Sigmoid colon (tissue), 7 donors: Measurements from ENCODE around the gene TUBGCP2. TPM values are rescaled to one million over a fixed set of nuclear protein-coding genes. Genes with fewer than 3 reads are reported as not detected.

Source experiments
- DNase-seq: peaks from one replicate; pipeline ENCODE4 v3.0.0-alpha.2; 2019
- H3K27ac ChIP-seq, 4 donors: fragments of 200-600 bp; sonication (generic); one replicate each; pipeline ENCODE4 v1.5.1; 2016 to 2019; ENCODE audit warnings: mild to moderate bottlenecking in 1 of 4
- H3K27me3 ChIP-seq, 3 donors: fragments of 200-600 bp; sonication (generic); one replicate each; pipeline ENCODE4 v1.5.1; 2019; ENCODE audit warnings: mild to moderate bottlenecking in 1 of 3
- H3K36me3 ChIP-seq, 4 donors: fragments of 200-600 bp; sonication (generic); one replicate each; pipeline ENCODE4 v1.5.1; 2016 to 2019
- H3K4me1 ChIP-seq, 4 donors: fragments of 200-600 bp; sonication (generic); one replicate each; pipeline ENCODE4 v1.5.1; 2017 to 2019
- H3K4me3 ChIP-seq, 4 donors: fragments of 200-600 bp; sonication (generic); one replicate each; pipeline ENCODE4 v1.5.1; 2017 to 2019; ENCODE audit warnings: mild to moderate bottlenecking in 2 of 4, moderate library complexity in 1 of 4
- H3K9me3 ChIP-seq, 4 donors: fragments of 200-600 bp in 3 of 4; sonication (generic) in 3 of 4; one replicate each; pipeline versions ENCODE4 v1.5.1 to v1.6.1; 2013 to 2019
- CTCF ChIP-seq, 4 experiments: fragments of 450-650 bp in 3 of 4; fragments of 200-600 bp in 1 of 4; IDR thresholded peaks; one replicate each; pipeline ENCODE4 v1.5.1; 2016 to 2019; ENCODE audit warnings: antibody characterized with exemption in 4 of 4, mild to moderate bottlenecking in 3 of 4, moderate library complexity in 2 of 4
- EP300 ChIP-seq, 4 donors: sonication (generic); formaldehyde crosslinking; IDR thresholded peaks; one replicate each; pipeline ENCODE4 v1.6.1; 2017; ENCODE audit warnings: antibody characterized with exemption in 4 of 4
- POLR2A ChIP-seq, 2 donors: fragments of 450-650 bp; IDR thresholded peaks; one replicate each; pipeline ENCODE4 v1.6.1; 2016; ENCODE audit warnings: antibody characterized with exemption in 2 of 2, mild to moderate bottlenecking in 2 of 2, moderate library complexity in 2 of 2
- POLR2AphosphoS5 ChIP-seq, 4 donors: sonication (generic); formaldehyde crosslinking; IDR thresholded peaks; one replicate each; pipeline ENCODE4 v1.6.1; 2017; ENCODE audit warnings: antibody characterized with exemption in 4 of 4
- WGBS, 2 donors: extraction: QIAGEN DNeasy Blood & Tissue Kit; methylation state at CpG; one replicate each; pipeline ENCODE4 v1.1.7; 2013; 5-methylcytosine and 5-hydroxymethylcytosine counted together
- intact Hi-C: fragments of 100-400 bp; cut with DNase I; formaldehyde crosslinking; loops from one replicate; pipeline ENCODE4 v1.15.1; 2023
- polyA plus RNA-seq, 3 donors: library from polyadenylated mRNA; stranded (reverse); fragments of 200-250 nt; gene quantifications; one replicate each; pipeline ENCODE4 v1.2.3, GENCODE V29; 2013
- total RNA-seq, 4 donors: library from RNA; depleted of rRNA; stranded (reverse); fragments of >200 nt; gene quantifications; one replicate each; pipeline ENCODE4 v1.1.0, GENCODE V29; 2016
- donor health status: healthy with polysubstance abuse.
- donor health status: Bipolar disorder and iron deficiency.
- donor health status: healthy.

The TUBGCP2 gene
- total and polyA plus RNA-seq, 7 donors, result 13.8 to 51.1 (median 27.2) TPM

GRCh38 chr10:133242611-133243356, 65.9 kb downstream of the TUBGCP2 start:
- no peak for TF ChIP-seq CTCF (IDR thresholded peaks at IDR 0.05)
- TF ChIP-seq POLR2A (IDR thresholded peaks at IDR 0.05), result no peak
- no peak for TF ChIP-seq EP300 (IDR thresholded peaks at IDR 0.05)
- TF ChIP-seq POLR2AphosphoS5 (IDR thresholded peaks at IDR 0.05), result no peak
- no peaks in the 10 kb centered on the region for H3K36me3 ChIP-seq
- no peaks in the 10 kb centered on the region for H3K9me3 ChIP-seq
- 64 to 87% methylated on average over 27 of the region's 27 CpGs for WGBS, 2 donors
- peaks cover 0 to 5% (median 2%) of the 10 kb centered on the region in 4 donors for H3K4me1 ChIP-seq
- H3K27ac ChIP-seq, result no peak overlapping the region
- intact Hi-C loops, result no loop called here
- H3K27me3 ChIP-seq, result peaks cover 9 to 89% (median 53%) of the 10 kb centered on the region in 3 donors
- DNase-seq, result no peak
- no peak overlapping the region for H3K4me3 ChIP-seq

- H3K27ac ChIP-seq, result no peak overlapping the region
- TF ChIP-seq EP300 (IDR thresholded peaks at IDR 0.05), result no peak
- no peaks in the 10 kb centered on the region for H3K9me3 ChIP-seq
- 18 to 31% methylated on average over 25 of the region's 25 CpGs for WGBS, 2 donors
- no peak overlapping the region for H3K4me3 ChIP-seq
- intact Hi-C loops, result no loop called here
- H3K36me3 ChIP-seq, result no peaks in the 10 kb centered on the region
- peaks cover 0 to 17% (median 13%) of the 10 kb centered on the region in 4 donors for H3K4me1 ChIP-seq
- DNase-seq, result no peak
- H3K27me3 ChIP-seq, result peaks cover 20 to 89% (median 54%) of the 10 kb centered on the region in 3 donors
Observed at GRCh38 chr10:133241501-133242205, 67.0 kb downstream of the TUBGCP2 start.

GRCh38 chr10:133239990-133240389, 68.7 kb downstream of the TUBGCP2 start:
- no peak overlapping the region for H3K27ac ChIP-seq
- TF ChIP-seq EP300 (IDR thresholded peaks at IDR 0.05) (no peak), POLR2A (IDR thresholded peaks at IDR 0.05) (no peak), POLR2AphosphoS5 (IDR thresholded peaks at IDR 0.05) (no peak), CTCF (IDR thresholded peaks at IDR 0.05) (no peak)
- 71 to 78% methylated on average over 15 of the region's 15 CpGs for WGBS, 2 donors
- peaks cover 0 to 32% (median 21%) of the 10 kb centered on the region in 4 donors for H3K4me1 ChIP-seq
- H3K9me3 ChIP-seq, result no peaks in the 10 kb centered on the region
- peaks cover 33 to 89% (median 56%) of the 10 kb centered on the region in 3 donors for H3K27me3 ChIP-seq
- intact Hi-C loops, result no loop called here
- H3K36me3 ChIP-seq, result no peaks in the 10 kb centered on the region
- no peak overlapping the region for H3K4me3 ChIP-seq
- DNase-seq, result no peak

GRCh38 chr10:133238466-133238804, 70.2 kb downstream of the TUBGCP2 start:
- 55 to 64% methylated on average over 15 of the region's 15 CpGs for WGBS, 2 donors
- Histone ChIP-seq H3K27me3 (peaks cover 33 to 88% (median 60%) of the 10 kb centered on the region in 3 donors), H3K36me3 (no peaks in the 10 kb centered on the region), H3K9me3 (no peaks in the 10 kb centered on the region), H3K4me1 (peaks cover 0 to 32% (median 21%) of the 10 kb centered on the region in 4 donors), H3K27ac (no peak overlapping the region), H3K4me3 (no peak overlapping the region)
- no peak for DNase-seq
- intact Hi-C loops, result no loop called here
- TF ChIP-seq POLR2AphosphoS5 (IDR thresholded peaks at IDR 0.05) (no peak), EP300 (IDR thresholded peaks at IDR 0.05) (no peak), POLR2A (IDR thresholded peaks at IDR 0.05) (no peak), CTCF (IDR thresholded peaks at IDR 0.05) (no peak)
